Cardiac muscle cell (in vitro differentiated cells and primary cell): ENCODE results near the gene RTN1. TPM values are rescaled to one million over a fixed set of nuclear protein-coding genes. Genes with fewer than 3 reads are reported as not detected.

Source experiments
- DNase-seq, 2 donors: peaks; one replicate each; pipeline versions ENCODE4 v3.0.0 to v3.0.0-alpha.2; 2010 to 2017; ENCODE audit warnings: low read depth in 1 of 2, low spot score in 1 of 2
- H3K27ac ChIP-seq: fragments of 200-600 bp; sonication (generic); 2 replicates; pipeline ENCODE4 v1.5.1; 2016
- H3K27me3 ChIP-seq: fragments of 200-600 bp; sonication (generic); 2 replicates; pipeline ENCODE4 v1.6.0; 2016; ENCODE audit warnings: control low read depth
- H3K36me3 ChIP-seq: fragments of 200-600 bp; sonication (generic); 2 replicates; pipeline ENCODE4 v1.5.1; 2016; ENCODE audit warnings: control low read depth
- H3K4me1 ChIP-seq: fragments of 200-600 bp; sonication (generic); 2 replicates; pipeline ENCODE4 v1.8.1; 2017; ENCODE audit warnings: low read depth, mild to moderate bottlenecking, mixed run types
- H3K4me3 ChIP-seq: fragments of 200-600 bp; sonication (generic); 2 replicates; pipeline ENCODE4 v1.5.1; 2016; ENCODE audit warnings: mild to moderate bottlenecking
- H3K9me3 ChIP-seq: fragments of 200-600 bp; sonication (generic); 2 replicates; pipeline ENCODE4 v1.5.1; 2017; ENCODE audit warnings: low read depth, mild to moderate bottlenecking, control low read depth
- CTCF ChIP-seq: IDR thresholded peaks from 2 replicates; pipeline ENCODE4 v1.5.1; 2012; ENCODE audit warnings: low read depth, mild to moderate bottlenecking, low read length
- polyA plus RNA-seq: library from polyadenylated mRNA; unstranded; fragments of >200 nt; fragmentation: Nextera tagmentation; extraction: Ambion mirVana; gene quantifications from 2 replicates; pipeline ENCODE4 v1.2.1, GENCODE V29; 2016
- total RNA-seq: library from RNA; depleted of rRNA; stranded (reverse); fragments of >200 nt; gene quantifications from 2 replicates; pipeline ENCODE4 v1.2.3, GENCODE V29; 2016

Gene RTN1
- total and polyA plus RNA-seq, 2 experiments from 2014 or later = 1.5 to 3.4 TPM

- Histone ChIP-seq H3K9me3 (no peaks in the 10 kb centered on the region), H3K4me3 (no peak overlapping the region), H3K27me3 (peaks cover 15% of the 10 kb centered on the region), H3K36me3 (no peaks in the 10 kb centered on the region), H3K4me1 (no peaks in the 10 kb centered on the region), H3K27ac (no peak overlapping the region)
- no peak for TF ChIP-seq CTCF
- no peak for DNase-seq
Observed at GRCh38 chr14:59622631-59623030, 247.9 kb downstream of the RTN1 start.

- H3K4me3 ChIP-seq = no peak overlapping the region
- TF ChIP-seq CTCF = no peak
- no peaks in the 10 kb centered on the region for H3K36me3 ChIP-seq
- H3K27ac ChIP-seq = no peak overlapping the region
- no peak for DNase-seq
- no peaks in the 10 kb centered on the region for H3K9me3 ChIP-seq
- no peaks in the 10 kb centered on the region for H3K27me3 ChIP-seq
- no peaks in the 10 kb centered on the region for H3K4me1 ChIP-seq
Observed at GRCh38 chr14:59619061-59619460, 251.5 kb downstream of the RTN1 start.

GRCh38 chr14:59601056-59601455 lies 269.5 kb downstream of the RTN1 start:
- Histone ChIP-seq H3K27ac (no peak overlapping the region), H3K36me3 (no peaks in the 10 kb centered on the region), H3K4me1 (no peaks in the 10 kb centered on the region), H3K9me3 (no peaks in the 10 kb centered on the region), H3K4me3 (no peak overlapping the region), H3K27me3 (no peaks in the 10 kb centered on the region)
- no peak for TF ChIP-seq CTCF
- no peak for DNase-seq

GRCh38 chr14:59600211-59600945 lies 270.2 kb downstream of the RTN1 start:
- Histone ChIP-seq H3K9me3 (no peaks in the 10 kb centered on the region), H3K4me1 (no peaks in the 10 kb centered on the region), H3K36me3 (no peaks in the 10 kb centered on the region), H3K27me3 (no peaks in the 10 kb centered on the region), H3K27ac (no peak overlapping the region), H3K4me3 (no peak overlapping the region)
- DNase-seq = no peak
- no peak for TF ChIP-seq CTCF

GRCh38 chr14:59595071-59595470 lies 275.5 kb downstream of the RTN1 start:
- H3K9me3 ChIP-seq = no peaks in the 10 kb centered on the region
- H3K4me1 ChIP-seq = no peaks in the 10 kb centered on the region
- H3K4me3 ChIP-seq = no peak overlapping the region
- H3K27ac ChIP-seq = no peak overlapping the region
- DNase-seq = peak in 1 of 2 donors; percentile 35
- H3K27me3 ChIP-seq = no peaks in the 10 kb centered on the region
- no peaks in the 10 kb centered on the region for H3K36me3 ChIP-seq
- no peak for TF ChIP-seq CTCF
